ENCODE results near the gene ZDHHC11B.
"Not testable (repeated sequence)": the region's sequence is repeated elsewhere in the genome, so short reads cannot be mapped to it uniquely, and the experiment has no call there.

Gene ZDHHC11B

DNA sequence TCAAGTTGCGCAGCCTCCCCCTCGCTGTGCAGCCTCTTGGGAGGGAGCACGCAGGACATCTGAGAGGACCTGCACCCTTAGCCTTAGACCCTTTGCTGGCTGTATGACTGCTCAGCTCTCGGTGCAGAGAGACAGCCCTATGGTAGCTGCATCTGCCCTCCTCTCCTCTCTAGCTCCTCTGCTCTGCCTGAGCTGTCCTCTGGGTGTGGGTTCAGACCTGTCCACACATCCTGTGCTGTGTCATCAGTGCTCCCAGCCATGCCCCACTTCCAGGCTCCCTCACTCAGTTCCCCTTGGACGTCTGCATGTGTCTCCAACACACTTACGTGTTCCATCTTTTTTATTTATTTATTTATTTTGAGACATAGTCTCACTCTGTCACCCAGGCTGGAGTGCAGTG, 60.7 kb downstream of the ZDHHC11B start:
- H2BK120ac ChIP-seq (ENCODE audit: low read depth, low read length); H3K27me3 ChIP-seq (ENCODE audit: control insufficient read depth in 3 of 3, insufficient read depth in 3 of 3, low read depth in 1 of 3, low read length in 3 of 3); H3K4ac ChIP-seq (ENCODE audit: low read length); H4K8ac ChIP-seq (ENCODE audit: low read depth, low read length); H3K4me1 ChIP-seq (ENCODE audit: control insufficient read depth in 2 of 2, insufficient read depth in 1 of 2, low read depth in 1 of 2, low read length in 2 of 2); H3K14ac ChIP-seq (ENCODE audit: low read length); H2BK12ac ChIP-seq (ENCODE audit: low read length); H3K23ac ChIP-seq (ENCODE audit: low read depth, low read length, poor library complexity); H3K4me2 ChIP-seq (ENCODE audit: insufficient read depth, low read length, poor library complexity, severe bottlenecking); H2BK15ac ChIP-seq (ENCODE audit: low read length); H4K91ac ChIP-seq (ENCODE audit: low read depth, low read length, poor library complexity); H2BK5ac ChIP-seq (ENCODE audit: low read length); H3K36me3 ChIP-seq (replicated peaks in 1 of 2; ENCODE audit: control insufficient read depth in 2 of 2, insufficient read depth in 2 of 2, low read length in 2 of 2); H2AFZ ChIP-seq (ENCODE audit: low read length); H3K9ac ChIP-seq (ENCODE audit: low read depth, low read length, poor library complexity); H2AK5ac ChIP-seq (ENCODE audit: low read depth, low read length); DNase-seq (ENCODE audit: low spot score); H3K18ac ChIP-seq (ENCODE audit: low read length); H3K79me1 ChIP-seq (ENCODE audit: low read depth, low read length); H3K27ac ChIP-seq (replicated peaks; ENCODE audit: low read length); H3K4me3 ChIP-seq (ENCODE audit: low read length in 2 of 2): not testable (repeated sequence)
- WGBS, 2 donors (ENCODE audit: extremely low coverage in 2 of 2, insufficient read length in 2 of 2, insufficient replicate concordance in 1 of 2), result no CpG with 5 or more reads among the region's 6 CpGs
- H3K9me3 ChIP-seq (replicated peaks in 1 of 2; ENCODE audit: control insufficient read depth in 2 of 2, insufficient read depth in 1 of 2, low read depth in 1 of 2, low read length in 2 of 2), result peaks cover 1 to 15% of the 10 kb centered on the region in 2 donors

GRCh38 chr5:723309-723708, 61.2 kb downstream of the ZDHHC11B start:
- not testable (repeated sequence) for H3K4me1 ChIP-seq (ENCODE audit: control insufficient read depth in 2 of 2, insufficient read depth in 1 of 2, low read depth in 1 of 2, low read length in 2 of 2); H3K18ac ChIP-seq (ENCODE audit: low read length); DNase-seq (ENCODE audit: low spot score); H3K4me2 ChIP-seq (ENCODE audit: insufficient read depth, low read length, poor library complexity, severe bottlenecking); H2BK120ac ChIP-seq (ENCODE audit: low read depth, low read length); H2AK5ac ChIP-seq (ENCODE audit: low read depth, low read length); H3K4ac ChIP-seq (ENCODE audit: low read length); H3K23ac ChIP-seq (ENCODE audit: low read depth, low read length, poor library complexity); H3K36me3 ChIP-seq (replicated peaks in 1 of 2; ENCODE audit: control insufficient read depth in 2 of 2, insufficient read depth in 2 of 2, low read length in 2 of 2); H2AFZ ChIP-seq (ENCODE audit: low read length); H3K27me3 ChIP-seq (ENCODE audit: control insufficient read depth in 3 of 3, insufficient read depth in 3 of 3, low read depth in 1 of 3, low read length in 3 of 3); H2BK15ac ChIP-seq (ENCODE audit: low read length); H3K14ac ChIP-seq (ENCODE audit: low read length); H3K4me3 ChIP-seq (ENCODE audit: low read length in 2 of 2); H3K79me1 ChIP-seq (ENCODE audit: low read depth, low read length); H4K91ac ChIP-seq (ENCODE audit: low read depth, low read length, poor library complexity); H4K8ac ChIP-seq (ENCODE audit: low read depth, low read length); H3K9ac ChIP-seq (ENCODE audit: low read depth, low read length, poor library complexity); H3K27ac ChIP-seq (replicated peaks; ENCODE audit: low read length); H2BK5ac ChIP-seq (ENCODE audit: low read length); H2BK12ac ChIP-seq (ENCODE audit: low read length)
- H3K9me3 ChIP-seq (replicated peaks in 1 of 2; ENCODE audit: control insufficient read depth in 2 of 2, insufficient read depth in 1 of 2, low read depth in 1 of 2, low read length in 2 of 2), result peaks cover 1 to 15% of the 10 kb centered on the region in 2 donors
- no CpG with 5 or more reads among the region's 4 CpGs for WGBS, 2 donors (ENCODE audit: extremely low coverage in 2 of 2, insufficient read length in 2 of 2, insufficient replicate concordance in 1 of 2)

DNA sequence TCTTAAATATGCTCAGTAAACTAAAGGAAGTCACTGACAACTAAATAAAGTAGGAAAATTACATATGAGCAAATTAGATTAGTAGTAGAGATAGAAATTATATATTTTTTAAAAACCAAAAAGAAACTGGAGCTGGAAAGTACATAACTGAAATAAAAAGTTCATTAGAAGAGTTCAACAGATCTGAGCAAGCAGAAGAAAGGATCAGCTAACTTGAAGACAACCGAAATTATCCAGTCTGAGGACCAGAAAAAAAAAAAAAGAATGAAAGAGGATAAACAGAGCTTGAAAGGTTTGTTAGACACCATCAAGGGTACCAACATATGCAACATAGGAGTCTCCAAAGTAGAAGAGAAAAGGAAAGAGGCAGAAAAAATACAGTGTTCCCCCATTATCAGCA, 65.2 kb downstream of the ZDHHC11B start:
- not testable (repeated sequence) for H3K27ac ChIP-seq (replicated peaks; ENCODE audit: low read length)
- WGBS, 2 donors (ENCODE audit: extremely low coverage in 2 of 2, insufficient read length in 2 of 2, insufficient replicate concordance in 1 of 2), result no CpG with 5 or more reads among the region's 1 CpG

GRCh38 chr5:717143-717542, 67.4 kb downstream of the ZDHHC11B start:
- Histone ChIP-seq H3K27me3 (ENCODE audit: control insufficient read depth in 3 of 3, insufficient read depth in 3 of 3, low read depth in 1 of 3, low read length in 3 of 3) (no peaks in the 10 kb centered on the region), H3K36me3 (replicated peaks in 1 of 2; ENCODE audit: control insufficient read depth in 2 of 2, insufficient read depth in 2 of 2, low read length in 2 of 2) (peaks cover 0 to 4% of the 10 kb centered on the region in 2 donors)
- no CpG with 5 or more reads among the region's 7 CpGs for WGBS, 2 donors (ENCODE audit: extremely low coverage in 2 of 2, insufficient read length in 2 of 2, insufficient replicate concordance in 1 of 2)

More for the DNA sequence above, 65.2 kb downstream of the ZDHHC11B start:
- not testable (repeated sequence) for H4K8ac ChIP-seq (ENCODE audit: low read depth, low read length); H2BK12ac ChIP-seq (ENCODE audit: low read length); H2AFZ ChIP-seq (ENCODE audit: low read length); H3K79me1 ChIP-seq (ENCODE audit: low read depth, low read length); H2BK15ac ChIP-seq (ENCODE audit: low read length); H3K27me3 ChIP-seq (ENCODE audit: control insufficient read depth in 3 of 3, insufficient read depth in 3 of 3, low read depth in 1 of 3, low read length in 3 of 3); H4K91ac ChIP-seq (ENCODE audit: low read depth, low read length, poor library complexity); H2AK5ac ChIP-seq (ENCODE audit: low read depth, low read length); H3K4me3 ChIP-seq (ENCODE audit: low read length in 2 of 2); DNase-seq (ENCODE audit: low spot score); H3K4me1 ChIP-seq (ENCODE audit: control insufficient read depth in 2 of 2, insufficient read depth in 1 of 2, low read depth in 1 of 2, low read length in 2 of 2); H3K9ac ChIP-seq (ENCODE audit: low read depth, low read length, poor library complexity); H3K36me3 ChIP-seq (replicated peaks in 1 of 2; ENCODE audit: control insufficient read depth in 2 of 2, insufficient read depth in 2 of 2, low read length in 2 of 2); H3K4me2 ChIP-seq (ENCODE audit: insufficient read depth, low read length, poor library complexity, severe bottlenecking); H2BK120ac ChIP-seq (ENCODE audit: low read depth, low read length); H3K23ac ChIP-seq (ENCODE audit: low read depth, low read length, poor library complexity); H3K18ac ChIP-seq (ENCODE audit: low read length); H3K4ac ChIP-seq (ENCODE audit: low read length); H3K14ac ChIP-seq (ENCODE audit: low read length); H2BK5ac ChIP-seq (ENCODE audit: low read length)
- peaks cover 1 to 15% of the 10 kb centered on the region in 2 donors for H3K9me3 ChIP-seq (replicated peaks in 1 of 2; ENCODE audit: control insufficient read depth in 2 of 2, insufficient read depth in 1 of 2, low read depth in 1 of 2, low read length in 2 of 2)

More at GRCh38 chr5:717143-717542, 67.4 kb downstream of the ZDHHC11B start:
- H3K18ac ChIP-seq (ENCODE audit: low read length), result no peak overlapping the region
- H3K4me1 ChIP-seq (ENCODE audit: control insufficient read depth in 2 of 2, insufficient read depth in 1 of 2, low read depth in 1 of 2, low read length in 2 of 2), result no peaks in the 10 kb centered on the region
- DNase-seq (ENCODE audit: low spot score), result no peak
- H2BK15ac ChIP-seq (ENCODE audit: low read length), result no peak overlapping the region
- no peak overlapping the region for H2BK5ac ChIP-seq (ENCODE audit: low read length)
- no peaks in the 10 kb centered on the region for H3K79me1 ChIP-seq (ENCODE audit: low read depth, low read length)
- no peak overlapping the region for H2BK12ac ChIP-seq (ENCODE audit: low read length)
- no peak overlapping the region for H2AFZ ChIP-seq (ENCODE audit: low read length)
- no peak overlapping the region for H3K9ac ChIP-seq (ENCODE audit: low read depth, low read length, poor library complexity)
- H3K27ac ChIP-seq (replicated peaks; ENCODE audit: low read length), result no peak overlapping the region
- no peak overlapping the region for H3K4ac ChIP-seq (ENCODE audit: low read length)
- H3K23ac ChIP-seq (ENCODE audit: low read depth, low read length, poor library complexity), result no peak overlapping the region
- H3K4me3 ChIP-seq (ENCODE audit: low read length in 2 of 2), result no peak overlapping the region
- no peak overlapping the region for H4K91ac ChIP-seq (ENCODE audit: low read depth, low read length, poor library complexity)
- H2BK120ac ChIP-seq (ENCODE audit: low read depth, low read length), result no peak overlapping the region
- H3K9me3 ChIP-seq (replicated peaks in 1 of 2; ENCODE audit: control insufficient read depth in 2 of 2, insufficient read depth in 1 of 2, low read depth in 1 of 2, low read length in 2 of 2), result peaks cover 1 to 15% of the 10 kb centered on the region in 2 donors
- H2AK5ac ChIP-seq (ENCODE audit: low read depth, low read length), result no peak overlapping the region
- H3K14ac ChIP-seq (ENCODE audit: low read length), result no peak overlapping the region
- no peak overlapping the region for H3K4me2 ChIP-seq (ENCODE audit: insufficient read depth, low read length, poor library complexity, severe bottlenecking)
- H4K8ac ChIP-seq (ENCODE audit: low read depth, low read length), result no peak overlapping the region
